Activated CD8-positive, alpha-beta memory T cell treated with anti-CD3 and anti-CD28 coated beads, Interleukin-2, amount 50 U/mL, for 1 hour (primary cell): ENCODE measurements around the gene GCLC.
A peak's percentile ranks its signal among the peaks of the same experiment; 100 is the strongest.
"Not testable (repeated sequence)": the region's sequence is repeated elsewhere in the genome, so short reads cannot be mapped to it uniquely, and the experiment has no call there.

ENCODE experiments used
- DNase-seq: peaks from one replicate; pipeline ENCODE4 v3.0.0-alpha.2; 2020; ENCODE audit errors: extremely low read depth

Gene GCLC

DNA sequence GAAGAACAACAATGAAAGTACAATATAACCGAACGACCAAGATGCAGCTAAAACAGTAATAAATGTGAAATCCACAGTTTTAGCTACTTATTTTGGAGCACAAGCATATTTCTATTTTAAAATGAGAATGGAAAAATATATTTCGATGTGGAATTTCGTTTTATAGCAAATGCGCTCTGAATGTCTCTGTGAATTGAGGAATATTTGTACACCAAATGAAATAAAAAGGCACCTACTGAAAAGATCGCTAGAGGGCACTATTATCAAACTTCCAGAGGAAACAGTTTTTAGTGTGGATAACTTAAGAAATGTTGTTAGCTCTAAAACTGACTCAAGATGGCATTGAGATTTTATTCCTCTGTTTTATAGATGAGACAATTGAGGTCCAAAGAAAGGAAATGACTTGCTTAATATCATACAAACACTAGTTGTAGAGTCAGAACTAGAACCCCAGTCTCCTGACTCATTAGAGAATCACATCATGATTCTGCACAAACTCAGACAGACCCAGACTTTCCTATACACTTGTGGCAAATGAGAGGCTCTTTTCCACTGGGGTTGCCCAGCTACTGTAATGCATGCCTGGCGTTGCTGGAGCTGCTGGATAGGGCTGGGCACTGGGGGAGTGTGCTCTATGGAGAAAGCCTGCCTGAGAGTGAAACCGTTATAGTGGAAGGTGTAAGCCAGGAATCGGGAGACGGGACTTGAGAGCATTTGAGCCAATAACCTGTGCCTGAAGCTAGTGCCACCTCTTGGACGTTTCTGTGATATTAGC, 51.9 kb downstream of the GCLC start:
- DNase-seq: no peak

GRCh38 chr6:53487080-53487479, 57.8 kb downstream of the GCLC start:
- no peak for DNase-seq

- DNase-seq: no peak
Observed at GRCh38 chr6:53486679-53487078, 58.2 kb downstream of the GCLC start.

GRCh38 chr6:53484476-53485280, 60.2 kb downstream of the GCLC start:
- DNase-seq: peak; percentile 35

DNA sequence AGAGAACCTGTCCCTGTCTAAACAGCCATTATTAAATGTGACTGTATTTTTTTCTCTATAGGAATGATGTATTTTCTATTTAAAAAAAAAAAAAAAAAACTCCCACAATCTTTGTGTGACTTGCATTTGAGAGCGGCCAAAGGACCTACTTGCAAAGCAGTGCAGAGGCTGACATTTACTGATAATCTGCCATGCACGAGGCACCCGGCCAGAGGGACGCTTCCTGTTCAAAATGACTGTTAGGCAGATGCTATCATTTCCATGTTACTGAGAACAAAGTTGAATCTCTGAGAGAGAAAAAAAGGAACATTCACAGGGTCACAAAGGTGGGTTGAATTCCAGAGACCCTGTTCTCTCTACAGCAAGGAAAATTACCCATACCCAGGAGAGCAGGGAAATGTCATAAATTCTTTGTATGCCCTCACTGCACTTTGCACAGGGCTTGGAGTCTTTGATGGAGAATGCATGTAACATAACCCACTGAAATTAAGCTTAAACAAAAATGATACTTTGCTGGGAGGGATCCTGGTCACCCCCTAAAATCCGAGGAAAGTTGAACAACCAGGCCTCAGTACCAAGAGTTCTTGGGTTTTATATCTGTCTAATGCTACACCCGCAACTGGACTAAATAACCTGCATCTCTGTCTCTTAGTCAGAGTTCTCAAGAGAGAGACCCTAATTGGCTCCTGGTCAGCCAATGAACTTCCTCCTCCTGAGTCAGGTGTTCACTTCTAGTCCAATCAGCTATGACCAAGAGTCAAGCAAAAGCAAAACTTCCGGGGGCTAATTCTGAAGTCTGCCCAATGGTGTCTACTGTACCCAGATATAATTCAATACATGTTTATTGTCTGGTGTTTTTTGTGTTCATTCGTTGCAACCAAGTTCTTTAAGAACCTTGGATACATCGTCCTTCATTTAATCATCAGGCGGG, 61.2 kb downstream of the GCLC start:
- DNase-seq: no peak

- DNase-seq: no peak
Observed at GRCh38 chr6:53481323-53481722, 63.6 kb downstream of the GCLC start.

DNA sequence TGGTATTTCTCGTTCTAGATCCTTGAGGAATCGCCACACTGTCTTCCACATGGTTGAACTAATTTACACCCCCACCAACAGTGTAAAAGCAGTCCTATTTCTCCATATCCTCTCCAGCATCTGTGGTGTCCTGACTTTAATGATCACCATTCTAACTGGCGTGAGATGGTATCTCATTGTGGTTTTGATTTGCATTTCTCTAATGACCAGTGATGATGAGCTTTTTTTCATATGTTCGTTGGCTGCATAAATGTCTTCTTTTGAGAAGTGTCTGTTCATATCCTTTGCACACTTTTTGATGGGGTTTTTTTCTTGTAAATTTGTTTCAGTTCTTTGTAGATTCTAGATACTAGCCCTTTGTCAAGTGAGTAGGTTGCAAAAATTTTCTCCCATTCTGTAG, 64.1 kb downstream of the GCLC start:
- DNase-seq: not testable (repeated sequence)

- no peak for DNase-seq
Observed at GRCh38 chr6:53479871-53480270, 65.0 kb downstream of the GCLC start.

GRCh38 chr6:53476964-53477363, 67.9 kb downstream of the GCLC start:
- DNase-seq: no peak

- DNase-seq: no peak
Observed at GRCh38 chr6:53474010-53474409, 70.9 kb downstream of the GCLC start.

DNA sequence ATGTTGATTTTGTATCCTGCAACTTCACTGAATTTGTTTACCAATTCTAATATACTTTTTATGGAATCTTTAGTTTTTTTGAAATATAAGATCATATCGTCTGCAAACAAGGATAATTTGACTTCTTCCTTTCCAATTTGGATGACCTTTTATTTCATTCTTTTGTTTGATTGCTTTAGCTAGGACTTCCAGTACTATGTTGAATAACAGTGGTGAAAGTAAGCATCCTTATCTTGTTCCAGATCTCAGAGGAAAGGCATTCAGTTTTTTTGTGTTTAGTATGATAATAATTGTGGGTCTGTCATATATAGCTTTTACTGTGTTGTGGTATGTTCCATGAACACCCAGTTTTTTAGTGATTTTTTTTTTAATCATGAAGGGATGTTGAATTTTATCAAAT, 75.7 kb downstream of the GCLC start:
- DNase-seq: no peak

DNA sequence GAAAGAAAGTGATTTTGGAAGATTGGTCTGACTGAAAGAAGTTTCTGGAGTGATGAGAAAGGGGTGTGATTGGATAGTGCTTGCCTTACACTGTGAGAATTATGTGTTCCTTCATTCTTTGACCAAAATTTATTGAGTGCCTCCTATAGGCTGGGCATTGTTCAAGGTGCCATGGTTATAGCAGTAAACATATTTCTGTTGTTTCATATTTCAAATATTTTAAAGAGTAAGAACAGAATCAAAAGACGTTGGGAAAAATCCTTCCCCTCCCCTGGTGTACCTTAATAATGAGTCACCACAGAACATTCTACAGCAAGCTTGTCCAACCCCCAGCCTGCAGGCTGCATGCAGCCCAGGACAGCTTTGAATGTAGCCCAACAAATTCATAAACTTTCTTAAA, 78.6 kb downstream of the GCLC start:
- DNase-seq: no peak

- no peak for DNase-seq
Observed at GRCh38 chr6:53465732-53466131, 79.2 kb downstream of the GCLC start.

DNA sequence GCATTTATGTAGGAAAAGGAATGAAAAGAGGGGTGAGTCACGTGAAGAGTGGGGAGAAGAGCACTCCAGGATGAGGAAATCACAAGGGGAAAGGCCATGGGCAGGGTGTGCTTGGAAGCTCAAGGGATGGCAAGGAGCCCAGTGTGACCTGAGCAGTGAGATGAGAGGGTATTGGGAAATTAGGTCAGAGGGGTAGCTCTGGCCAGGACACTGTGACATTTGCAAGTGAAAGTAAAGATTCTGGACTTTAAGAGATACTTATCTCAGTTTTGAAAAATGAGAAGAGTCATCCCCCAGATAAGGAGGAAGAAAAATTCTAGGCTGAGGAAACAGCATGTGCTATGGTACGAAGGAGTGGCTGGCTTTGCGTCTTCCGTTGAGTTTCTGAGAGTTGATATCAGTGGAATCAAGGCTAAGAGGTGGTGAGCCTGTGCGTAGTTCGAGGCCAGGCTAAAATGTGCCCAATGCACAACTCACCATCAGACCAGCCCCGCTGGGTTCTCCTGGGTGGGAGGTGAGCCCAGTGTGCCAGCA, 79.9 kb downstream of the GCLC start:
- DNase-seq: no peak

DNA sequence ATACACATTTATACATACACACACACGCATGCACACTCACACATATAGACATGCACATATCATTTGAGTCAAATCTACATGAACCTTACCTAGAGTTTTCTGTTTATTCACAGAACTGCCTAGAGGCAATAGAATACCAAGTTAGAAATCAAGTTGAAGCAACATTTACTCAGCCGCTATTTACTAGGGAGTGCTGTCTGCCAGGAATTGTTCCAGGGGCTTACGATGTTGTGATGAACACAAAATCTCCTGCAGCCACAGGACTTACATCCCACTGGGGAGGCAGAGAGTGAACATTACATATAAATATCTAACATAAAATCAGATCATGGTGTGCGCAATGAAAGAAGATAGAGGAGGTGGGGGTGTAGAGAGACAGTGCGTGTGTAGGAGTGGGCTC, 80.4 kb downstream of the GCLC start:
- DNase-seq: no peak

- no peak for DNase-seq
Observed at GRCh38 chr6:53461696-53462095, 83.2 kb downstream of the GCLC start.

DNA sequence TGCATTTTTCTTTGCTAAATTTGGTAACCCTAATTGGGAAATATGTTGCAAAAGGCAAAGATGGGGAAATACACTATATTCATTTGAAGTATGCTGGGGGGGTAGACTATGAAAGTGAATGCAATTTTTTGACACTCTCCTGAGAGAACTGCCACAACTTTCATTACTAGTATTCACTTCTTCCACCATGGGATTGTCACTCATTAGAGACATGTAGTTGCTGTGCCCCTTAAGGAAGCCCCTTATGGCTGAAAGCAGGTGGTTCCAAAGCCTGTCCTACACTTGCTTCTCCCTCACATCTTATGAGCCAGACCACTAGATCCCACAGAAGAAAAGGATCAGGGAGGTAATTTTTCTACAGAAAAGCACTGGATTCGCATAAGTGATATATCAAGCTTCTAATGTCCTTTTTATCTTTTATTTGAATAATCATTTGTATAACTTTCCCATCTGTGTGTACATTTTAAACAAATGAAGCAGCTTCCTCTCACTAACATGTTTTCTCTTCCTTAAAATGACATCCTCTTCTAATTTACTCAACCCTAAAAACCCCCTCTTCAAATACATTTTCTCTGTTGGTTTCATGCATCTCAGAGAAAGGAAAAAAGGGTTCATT, 83.8 kb downstream of the GCLC start:
- DNase-seq: no peak

DNA sequence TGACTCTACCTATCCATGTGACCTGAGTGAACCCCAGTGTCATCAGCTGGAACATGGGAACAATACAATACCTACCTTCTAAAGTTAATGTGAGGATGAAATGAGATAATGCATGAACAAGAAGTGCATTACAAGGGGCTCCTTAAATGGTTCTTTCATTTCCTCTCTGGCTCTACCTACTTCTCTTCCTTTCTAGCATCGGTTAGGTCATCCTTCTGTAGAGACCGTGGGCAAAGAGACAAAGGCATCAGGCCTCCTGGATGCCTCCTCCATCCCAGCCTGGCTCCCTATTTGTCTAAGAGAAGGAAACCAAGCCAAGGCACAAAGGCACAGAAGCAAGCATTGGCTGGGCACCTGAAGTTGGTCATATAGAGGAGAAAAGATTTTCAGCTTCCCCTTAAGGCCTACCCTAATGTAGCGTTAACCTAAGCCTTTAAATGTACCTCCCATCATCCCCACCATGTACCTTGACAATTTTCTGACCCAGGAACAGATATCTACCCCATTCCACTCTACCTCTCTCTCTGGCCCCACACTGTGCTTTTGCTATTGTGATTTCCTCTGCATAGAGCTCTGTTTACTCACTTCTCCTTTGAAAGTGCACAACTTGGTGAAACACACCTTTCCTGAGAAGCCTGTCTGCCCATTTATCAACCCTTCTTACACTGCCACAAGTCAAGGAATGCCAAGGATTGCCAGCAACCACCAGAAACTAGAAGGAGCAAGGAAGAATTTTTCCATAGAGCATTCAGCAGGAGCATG, 86.6 kb downstream of the GCLC start:
- DNase-seq: no peak

DNA sequence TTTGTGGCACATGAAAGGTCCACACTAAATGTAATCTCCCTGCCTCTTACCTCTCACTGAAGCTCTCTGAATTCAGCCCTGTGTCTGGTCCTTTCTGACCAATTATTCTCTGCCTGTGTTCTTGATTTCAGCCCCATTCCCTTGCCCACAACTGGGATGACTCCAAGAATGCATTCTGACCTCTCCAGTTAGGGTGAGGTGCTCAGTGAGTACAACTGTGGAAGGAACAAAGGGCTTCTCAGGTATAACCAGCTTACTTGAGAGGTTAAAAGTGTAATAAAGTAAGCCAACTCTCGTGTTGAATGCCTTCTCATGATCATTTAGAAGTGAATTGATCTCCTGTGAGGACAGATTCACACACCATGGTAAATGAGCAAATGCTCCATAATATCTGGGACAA, 88.1 kb downstream of the GCLC start:
- DNase-seq: no peak

- no peak for DNase-seq
Observed at GRCh38 chr6:53455678-53456077, 89.2 kb downstream of the GCLC start.

DNA sequence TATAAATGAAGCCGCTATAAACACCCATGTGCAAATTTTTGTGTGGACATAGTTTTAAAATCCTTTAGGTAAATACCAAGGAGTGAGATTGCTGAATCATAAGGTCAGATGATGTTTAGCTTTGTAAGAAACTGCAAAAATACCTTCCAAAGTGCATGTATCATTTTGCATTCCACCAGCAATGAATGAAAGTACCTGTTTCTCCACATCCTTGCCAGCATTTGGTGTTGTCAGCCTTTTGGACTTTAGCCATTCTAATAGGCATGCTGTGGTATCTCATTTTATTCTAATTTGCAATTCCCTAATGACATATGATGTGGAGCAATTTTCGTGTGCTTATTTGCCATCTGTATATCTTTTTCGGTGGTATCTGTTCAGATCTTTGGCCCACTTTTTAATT, 93.7 kb downstream of the GCLC start:
- no peak for DNase-seq
